GM12892 (cell line): ENCODE results near the gene TMEM214.

Experiments used
- DNase-seq: peaks from one replicate; pipeline ENCODE4 v3.0.0; 2011; ENCODE audit not compliant: insufficient read length
- FAIRE-seq: peaks from 2 replicates; lab custom pipeline; 2011; peaks lifted over from hg19 to GRCh38; lab: Jason Lieb, UNC
- POLR2A ChIP-seq: IDR thresholded peaks from 2 replicates; pipeline ENCODE4 v1.6.1; 2011; ENCODE audit warnings: low read depth, low read length, control low read depth
- POLR2AphosphoS5 ChIP-seq: IDR thresholded peaks from 2 replicates; pipeline ENCODE4 v1.6.1; 2011; ENCODE audit warnings: low read depth, low read length, control low read depth
- TAF1 ChIP-seq: IDR thresholded peaks from 2 replicates; pipeline ENCODE4 v1.6.1; 2011; ENCODE audit warnings: low read depth, mild to moderate bottlenecking, control low read depth, low read length, borderline replicate concordance

Gene TMEM214

GRCh38 chr2:27001950-27002349, 30.8 kb upstream of the TMEM214 start:
- DNase-seq (no peak), FAIRE-seq (no peak)
- TF ChIP-seq TAF1 (no peak), POLR2A (no peak), POLR2AphosphoS5 (no peak)

GRCh38 chr2:27003007-27003406, 29.8 kb upstream of the TMEM214 start:
- DNase-seq (no peak), FAIRE-seq (no peak)
- no peak for TF ChIP-seq TAF1
- TF ChIP-seq POLR2AphosphoS5, result no peak
- no peak for TF ChIP-seq POLR2A

- no peak for TF ChIP-seq POLR2A
- TF ChIP-seq TAF1, result no peak
- TF ChIP-seq POLR2AphosphoS5, result no peak
- DNase-seq, result no peak
- FAIRE-seq, result no peak
These were observed 28.9 kb upstream of the TMEM214 start for GRCh38 chr2:27003857-27004256.

GRCh38 chr2:27006602-27007415, 26.0 kb upstream of the TMEM214 start:
- TF ChIP-seq POLR2AphosphoS5 (no peak), POLR2A (no peak), TAF1 (no peak)
- no peak for FAIRE-seq
- DNase-seq, result no peak

- no peak for DNase-seq
- no peak for FAIRE-seq
- TF ChIP-seq POLR2AphosphoS5, result no peak
- no peak for TF ChIP-seq POLR2A
- TF ChIP-seq TAF1, result no peak
These were observed 25.1 kb upstream of the TMEM214 start for GRCh38 chr2:27007416-27008374.

- FAIRE-seq (no peak), DNase-seq (no peak)
- TF ChIP-seq TAF1 (no peak), POLR2AphosphoS5 (no peak), POLR2A (no peak)
These were observed 24.1 kb upstream of the TMEM214 start for GRCh38 chr2:27008678-27009077.

GRCh38 chr2:27009083-27009482, 23.7 kb upstream of the TMEM214 start:
- no peak for TF ChIP-seq TAF1
- TF ChIP-seq POLR2A, result no peak
- no peak for TF ChIP-seq POLR2AphosphoS5
- no peak for FAIRE-seq
- DNase-seq, result no peak

- DNase-seq, result no peak
- no peak for TF ChIP-seq POLR2AphosphoS5
- TF ChIP-seq TAF1, result no peak
- TF ChIP-seq POLR2A, result no peak
- no peak for FAIRE-seq
These were observed 23.0 kb upstream of the TMEM214 start for GRCh38 chr2:27009716-27010115.

GRCh38 chr2:27010139-27010538, 22.6 kb upstream of the TMEM214 start:
- FAIRE-seq (no peak), DNase-seq (no peak)
- no peak for TF ChIP-seq POLR2A
- TF ChIP-seq POLR2AphosphoS5, result no peak
- TF ChIP-seq TAF1, result no peak

- TF ChIP-seq POLR2A, result no peak
- no peak for TF ChIP-seq POLR2AphosphoS5
- no peak for TF ChIP-seq TAF1
- no peak for DNase-seq
- no peak for FAIRE-seq
These were observed 19.0 kb upstream of the TMEM214 start for GRCh38 chr2:27013738-27014137.

- no peak for TF ChIP-seq POLR2AphosphoS5
- no peak for TF ChIP-seq POLR2A
- TF ChIP-seq TAF1, result no peak
- no peak for FAIRE-seq
These were observed 17.9 kb upstream of the TMEM214 start for GRCh38 chr2:27014771-27015433.

GRCh38 chr2:27016801-27017325, 15.9 kb upstream of the TMEM214 start:
- DNase-seq, result no peak
- peak; percentile 70 for FAIRE-seq
- TF ChIP-seq TAF1 (no peak), POLR2A (no peak), POLR2AphosphoS5 (no peak)

More at GRCh38 chr2:27014771-27015433, 17.9 kb upstream of the TMEM214 start:
- DNase-seq, result no peak
